ENCODE results near the gene WDFY3. TPM values are rescaled to one million over a fixed set of nuclear protein-coding genes. Genes with fewer than 3 reads are reported as not detected.

WDFY3 gene
- total and polyA plus RNA-seq, 2 of the 13 experiments (the other 11 are each of a cell fraction or from before 2014, with no cell fraction given) = 16.7 to 24.5 TPM

GRCh38 chr4:84648863-84649647 lies 317.4 kb downstream of the WDFY3 start:
- intact Hi-C loops (cut with micrococcal nuclease; ENCODE audit: unreplicated experiment) = no loop called here
- ChIA-PET CTCF (ENCODE audit: low intra/inter-chr PET ratio, low total read pairs) (no interaction called here), POLR2A (no interaction called here)
- ATAC-seq (no peak), DNase-seq (ENCODE audit: low spot score) (no peak), FAIRE-seq (no peak)
- H3K9me3 ChIP-seq (ENCODE audit: low read length) = no peaks in the 10 kb centered on the region
- no TSS peak for BruUV-seq (replicated peaks)
- H4K20me1 ChIP-seq (ENCODE audit: insufficient read depth, low read length) = no peaks in the 10 kb centered on the region
- H2AFZ ChIP-seq (ENCODE audit: low read length) = no peak overlapping the region
- H3K27me3 ChIP-seq (ENCODE audit: control insufficient read depth in 1 of 2, insufficient read depth in 2 of 2, low read length in 2 of 2) = no peaks in the 10 kb centered on the region
- H3K27ac ChIP-seq (ENCODE audit: extremely low read length, insufficient read depth, low read length) = no peak overlapping the region
- in situ Hi-C loops (cut with HindIII; ENCODE audit: extremely low pct_ligation_motif_present, low pct_unique_long_range_greater_than_20kb) = no loop called here
- WGBS (ENCODE audit: low lambda C conversion rate) = 93% methylated on average over 9 of the region's 10 CpGs
- peaks cover 22% of the 10 kb centered on the region for H3K4me1 ChIP-seq (ENCODE audit: insufficient read depth, low read length)
- no peak overlapping the region for H3K4me2 ChIP-seq (ENCODE audit: low read depth, low read length)
- TF ChIP-seq XBP1 (CRISPR knock-in tag; IDR thresholded peaks at IDR 0.05) (no peak), HOXD1 (CRISPR knock-in tag; IDR thresholded peaks at IDR 0.05) (no peak), LBX2 (CRISPR knock-in tag; IDR thresholded peaks at IDR 0.05; ENCODE audit: borderline replicate concordance) (no peak), ZUFSP (CRISPR knock-in tag; IDR thresholded peaks at IDR 0.05; ENCODE audit: borderline replicate concordance) (no peak), DR1 (CRISPR knock-in tag; IDR thresholded peaks at IDR 0.05) (no peak)
- H3K79me2 ChIP-seq (ENCODE audit: insufficient read depth, low read length) = no peaks in the 10 kb centered on the region
- H3K36me3 ChIP-seq (replicated peaks in 1 of 2; ENCODE audit: control insufficient read depth in 1 of 2, insufficient read depth in 2 of 2, low read length in 2 of 2) = no peaks in the 10 kb centered on the region
- H3K9ac ChIP-seq (ENCODE audit: insufficient read depth, low read depth, low read length) = no peak overlapping the region
- no peak overlapping the region for H3K4me3 ChIP-seq (replicated peaks in 1 of 3; ENCODE audit: insufficient read depth in 1 of 3, low read depth in 2 of 3, low read length in 3 of 3)

GRCh38 chr4:84648178-84648577 lies 318.3 kb downstream of the WDFY3 start:
- CTCF ChIA-PET (ENCODE audit: low intra/inter-chr PET ratio, low total read pairs) = no interaction called here
- POLR2A ChIA-PET = no interaction called here
- in situ Hi-C loops (cut with HindIII; ENCODE audit: extremely low pct_ligation_motif_present, low pct_unique_long_range_greater_than_20kb) = no loop called here
- no peak for TF ChIP-seq SATB2 (CRISPR knock-in tag; IDR thresholded peaks at IDR 0.05)
- TF ChIP-seq ZNF766 (CRISPR knock-in tag; IDR thresholded peaks at IDR 0.05; ENCODE audit: borderline replicate concordance) = no peak
- no peak for TF ChIP-seq ASH2L (IDR thresholded peaks at IDR 0.05; ENCODE audit: insufficient read length, low read depth, low read length)
- no peak for TF ChIP-seq NBN (conservative IDR thresholded peaks at IDR 0.05)
- TF ChIP-seq ZBTB37 (CRISPR knock-in tag; IDR thresholded peaks at IDR 0.05) = no peak
- TF ChIP-seq GMEB1 (CRISPR knock-in tag; IDR thresholded peaks at IDR 0.05; ENCODE audit: borderline replicate concordance) = no peak
- TF ChIP-seq GATA4 (IDR thresholded peaks at IDR 0.05; ENCODE audit: borderline replicate concordance, low read depth) = no peak
- TF ChIP-seq ZFYVE20 (CRISPR knock-in tag; IDR thresholded peaks at IDR 0.05; ENCODE audit: borderline replicate concordance, low read depth) = no peak

More at GRCh38 chr4:84648178-84648577, 318.3 kb downstream of the WDFY3 start:
- H3K27ac ChIP-seq (ENCODE audit: extremely low read length, insufficient read depth, low read length) = no peak overlapping the region
- 90% methylated on average over 1 of the region's 1 CpG for WGBS (ENCODE audit: low lambda C conversion rate)
- H3K4me3 ChIP-seq (replicated peaks in 1 of 3; ENCODE audit: insufficient read depth in 1 of 3, low read depth in 2 of 3, low read length in 3 of 3) = no peak overlapping the region
- H4K20me1 ChIP-seq (ENCODE audit: insufficient read depth, low read length) = no peaks in the 10 kb centered on the region
- peaks cover 22% of the 10 kb centered on the region for H3K4me1 ChIP-seq (ENCODE audit: insufficient read depth, low read length)
- no peak for ATAC-seq
- H3K79me2 ChIP-seq (ENCODE audit: insufficient read depth, low read length) = no peaks in the 10 kb centered on the region
- no peak overlapping the region for H2AFZ ChIP-seq (ENCODE audit: low read length)
- no peak for FAIRE-seq
- intact Hi-C loops (cut with micrococcal nuclease; ENCODE audit: unreplicated experiment) = no loop called here
- no TSS peak for BruUV-seq (replicated peaks)
- no peaks in the 10 kb centered on the region for H3K36me3 ChIP-seq (replicated peaks in 1 of 2; ENCODE audit: control insufficient read depth in 1 of 2, insufficient read depth in 2 of 2, low read length in 2 of 2)
- H3K27me3 ChIP-seq (ENCODE audit: control insufficient read depth in 1 of 2, insufficient read depth in 2 of 2, low read length in 2 of 2) = no peaks in the 10 kb centered on the region
- H3K4me2 ChIP-seq (ENCODE audit: low read depth, low read length) = no peak overlapping the region
- DNase-seq (ENCODE audit: low spot score) = no peak
- no peak overlapping the region for H3K9ac ChIP-seq (ENCODE audit: insufficient read depth, low read depth, low read length)
- H3K9me3 ChIP-seq (ENCODE audit: low read length) = no peaks in the 10 kb centered on the region
